Natural killer cell (primary cell): ENCODE results near the gene ARID2. TPM values are rescaled to one million over a fixed set of nuclear protein-coding genes. Genes with fewer than 3 reads are reported as not detected.
A peak's percentile ranks its signal among the peaks of the same experiment; 100 is the strongest.

ENCODE experiments used
- ATAC-seq, 3 donors: fragments of 150-1000 bp in 2 of 3; fragments of 200-7000 bp in 1 of 3; cut with Tn5 transposase; 1 replicate in 1 of 3; 2 replicates in 2 of 3; pipeline ENCODE4 v1.10.0; 2021; ENCODE audit warnings: mild to moderate bottlenecking in 2 of 3, moderate library complexity in 2 of 3
- DNase-seq, 2 donors: peaks; one replicate each; pipeline versions ENCODE4 v3.0.0 to v3.0.0-alpha.2; 2013 to 2021; ENCODE audit warnings: mixed read lengths in 1 of 2
- H3K27ac ChIP-seq: one replicate; pipeline ENCODE4 v1.5.1; 2013; ENCODE audit warnings: mild to moderate bottlenecking, low read length
- H3K27me3 ChIP-seq: one replicate; pipeline ENCODE4 v1.6.1; 2013; ENCODE audit warnings: low read length; ENCODE audit not compliant: control insufficient read depth, insufficient read depth
- H3K36me3 ChIP-seq: one replicate; pipeline ENCODE4 v1.6.1; 2013; ENCODE audit warnings: low read length; ENCODE audit not compliant: control insufficient read depth, insufficient read depth
- H3K4me1 ChIP-seq: one replicate; pipeline ENCODE4 v1.6.1; 2013; ENCODE audit warnings: low read length; ENCODE audit not compliant: control insufficient read depth, insufficient read depth
- H3K4me3 ChIP-seq: one replicate; pipeline ENCODE4 v1.5.1; 2013; ENCODE audit warnings: low read length
- H3K9me3 ChIP-seq: one replicate; pipeline ENCODE4 v1.6.1; 2013; ENCODE audit warnings: low read length; ENCODE audit not compliant: control insufficient read depth, insufficient read depth
- H3K27ac Mint-ChIP-seq, 2 donors: one replicate each; pipeline ENCODE4 v1.8.0; 2022; ENCODE audit warnings: mild to moderate bottlenecking in 2 of 2, mixed read lengths in 2 of 2, moderate library complexity in 1 of 2
- H3K27me3 Mint-ChIP-seq, 2 donors: one replicate each; pipeline ENCODE4 v1.8.0; 2022; ENCODE audit warnings: low read depth in 2 of 2, mixed read lengths in 2 of 2
- H3K36me3 Mint-ChIP-seq: one replicate; pipeline ENCODE4 v1.8.0; 2022; ENCODE audit warnings: mixed read lengths
- H3K4me1 Mint-ChIP-seq, 2 donors: one replicate each; pipeline ENCODE4 v1.8.0; 2022; ENCODE audit warnings: mixed read lengths in 2 of 2
- H3K4me3 Mint-ChIP-seq: one replicate; pipeline ENCODE4 v1.8.0; 2022; ENCODE audit warnings: mild to moderate bottlenecking, moderate library complexity, mixed read lengths
- H3K9me3 Mint-ChIP-seq, 2 donors: one replicate each; pipeline ENCODE4 v1.8.0; 2022; ENCODE audit warnings: mixed read lengths in 2 of 2
- WGBS: methylation state at CpG from one replicate; pipeline ENCODE4 v1.1.7; 2013; ENCODE audit warnings: missing lambda C conversion rate; ENCODE audit not compliant: insufficient coverage; 5-methylcytosine and 5-hydroxymethylcytosine counted together
- intact Hi-C: fragments of 100-400 bp; cut with micrococcal nuclease; formaldehyde crosslinking; loops from one replicate; pipeline ENCODE4 v1.14.2; 2022
- total RNA-seq, 4 donors: library from RNA; stranded (reverse); fragments of 120-200 nt in 1 of 4; gene quantifications; one replicate each; pipeline versions ENCODE4 v1.2.3 to v1.2.4, GENCODE V29; 2013 to 2022
- TF ChIP-seq, protein P1 (sequence below): fragments of 200-600 bp; IDR thresholded peaks from one replicate; pipeline ENCODE4 v1.8.0; 2022; ENCODE audit warnings: antibody characterized with exemption

Gene ARID2
- total RNA-seq, 3 donors from 2014 or later (not counting 1 experiment from before 2014, with no cell fraction given) = 75.2 to 95.7 (median 79.8) TPM

DNA sequence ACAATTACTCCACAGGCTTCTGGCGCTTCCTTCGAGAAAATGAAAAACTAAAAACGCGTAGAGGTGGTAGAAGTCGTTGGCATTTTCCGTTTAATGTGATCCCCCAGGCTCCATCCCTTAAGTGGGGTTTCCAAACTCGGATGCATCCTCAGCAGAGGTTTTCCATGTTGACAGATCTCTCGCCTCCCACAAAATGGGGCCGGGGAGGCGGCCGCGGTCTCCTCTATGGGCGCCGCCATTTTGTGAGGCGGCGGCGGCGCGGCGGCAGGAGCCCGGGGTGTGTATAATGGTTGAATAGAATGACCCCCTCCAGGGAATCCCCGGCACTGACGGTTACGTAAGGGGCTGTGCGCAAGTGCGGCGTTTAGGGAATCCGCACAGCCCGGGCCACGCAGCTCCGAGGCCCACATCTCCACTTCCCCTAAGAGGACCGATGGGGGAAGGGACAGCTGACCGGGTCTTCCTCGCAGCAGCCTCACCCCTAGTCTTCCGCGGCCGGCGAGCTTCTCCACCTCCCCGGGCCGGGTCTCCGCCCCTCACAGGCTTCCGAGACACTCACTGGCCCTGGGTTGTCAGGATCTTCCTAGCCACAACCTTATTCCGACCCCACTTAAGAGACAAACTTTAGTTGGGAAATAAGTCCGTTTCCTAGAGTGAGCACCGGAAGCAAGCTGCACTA, 2.1 kb upstream of the ARID2 start:
- TF ChIP-seq, protein P1, sequence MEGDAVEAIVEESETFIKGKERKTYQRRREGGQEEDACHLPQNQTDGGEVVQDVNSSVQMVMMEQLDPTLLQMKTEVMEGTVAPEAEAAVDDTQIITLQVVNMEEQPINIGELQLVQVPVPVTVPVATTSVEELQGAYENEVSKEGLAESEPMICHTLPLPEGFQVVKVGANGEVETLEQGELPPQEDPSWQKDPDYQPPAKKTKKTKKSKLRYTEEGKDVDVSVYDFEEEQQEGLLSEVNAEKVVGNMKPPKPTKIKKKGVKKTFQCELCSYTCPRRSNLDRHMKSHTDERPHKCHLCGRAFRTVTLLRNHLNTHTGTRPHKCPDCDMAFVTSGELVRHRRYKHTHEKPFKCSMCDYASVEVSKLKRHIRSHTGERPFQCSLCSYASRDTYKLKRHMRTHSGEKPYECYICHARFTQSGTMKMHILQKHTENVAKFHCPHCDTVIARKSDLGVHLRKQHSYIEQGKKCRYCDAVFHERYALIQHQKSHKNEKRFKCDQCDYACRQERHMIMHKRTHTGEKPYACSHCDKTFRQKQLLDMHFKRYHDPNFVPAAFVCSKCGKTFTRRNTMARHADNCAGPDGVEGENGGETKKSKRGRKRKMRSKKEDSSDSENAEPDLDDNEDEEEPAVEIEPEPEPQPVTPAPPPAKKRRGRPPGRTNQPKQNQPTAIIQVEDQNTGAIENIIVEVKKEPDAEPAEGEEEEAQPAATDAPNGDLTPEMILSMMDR = no peak
- Histone ChIP-seq H3K4me3 (peak overlapping the region; percentile 88), H3K27ac (peak overlapping the region; percentile 87), H3K4me1 (peaks cover 10% of the 10 kb centered on the region), H3K27me3 (no peaks in the 10 kb centered on the region), H3K9me3 (no peaks in the 10 kb centered on the region), H3K36me3 (no peaks in the 10 kb centered on the region)
- DNase-seq = peak; percentile 88 to 96
- peaks cover 6% of the 10 kb centered on the region for H3K36me3 Mint-ChIP-seq
- intact Hi-C loops = loop anchor here (2.0 to 5.0 kb wide), 6 partner anchors 151 to 645 kb away; partner anchors contain the start of genes ANO6, SCAF11, SLC38A1 and SLC38A2
- WGBS = under 1% methylated on average over 45 of the region's 45 CpGs
- no peaks in the 10 kb centered on the region for H3K27me3 Mint-ChIP-seq
- H3K4me3 Mint-ChIP-seq = peak overlapping the region; percentile 100
- ATAC-seq = peak; percentile 55 to 77 (median 65)
- H3K9me3 Mint-ChIP-seq = no peaks in the 10 kb centered on the region
- peak overlapping the region; percentile 100 for H3K27ac Mint-ChIP-seq
- H3K4me1 Mint-ChIP-seq = peaks cover 53 to 61% of the 10 kb centered on the region in 2 donors

DNA sequence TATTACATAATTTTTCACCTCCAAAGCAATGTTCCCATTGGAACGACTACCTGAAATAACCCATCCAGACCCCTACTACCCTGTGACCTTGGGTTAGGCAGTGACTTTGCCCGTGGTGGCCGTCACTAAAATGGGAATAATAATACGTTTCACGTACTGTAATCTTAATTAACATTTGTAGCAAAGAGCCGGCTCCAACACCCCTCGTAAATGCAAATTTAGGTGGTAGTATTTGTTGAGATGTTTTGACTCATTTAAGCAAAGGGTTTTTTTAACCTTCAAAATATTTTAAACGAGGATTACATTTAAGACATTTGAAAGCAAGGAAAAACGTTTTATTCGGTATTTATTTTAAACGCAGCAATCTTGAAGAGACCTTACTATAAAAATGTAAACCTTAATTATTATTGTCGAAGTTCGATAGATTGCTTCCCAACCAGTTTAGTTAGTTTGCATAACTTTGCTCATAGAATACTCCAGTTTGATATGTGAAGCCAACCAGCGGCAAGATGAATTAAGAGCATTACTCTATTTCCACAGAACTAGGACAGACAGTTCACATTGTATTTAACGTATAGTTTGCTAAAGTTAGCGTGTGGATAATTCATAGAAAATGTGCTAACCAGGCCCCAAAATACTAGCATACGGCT, 1.4 kb upstream of the ARID2 start:
- peaks cover 51 to 59% of the 10 kb centered on the region in 2 donors for H3K4me1 Mint-ChIP-seq
- peaks cover 6% of the 10 kb centered on the region for H3K36me3 Mint-ChIP-seq
- DNase-seq (no peak), ATAC-seq (no peak)
- TF ChIP-seq, protein P1 = no peak
- no peaks in the 10 kb centered on the region for H3K27me3 ChIP-seq
- H3K9me3 ChIP-seq = no peaks in the 10 kb centered on the region
- H3K27ac ChIP-seq = peak overlapping the region; percentile 87
- intact Hi-C loops = loop anchor here (1.0 to 5.0 kb wide), 7 partner anchors 58 to 644 kb away; partner anchors contain the start of genes ANO6, SCAF11, SLC38A1 and SLC38A2
- H3K27me3 Mint-ChIP-seq = no peaks in the 10 kb centered on the region
- H3K4me3 Mint-ChIP-seq = peak overlapping the region; percentile 100
- 0% methylated on average over 6 of the region's 17 CpGs for WGBS
- H3K9me3 Mint-ChIP-seq = no peaks in the 10 kb centered on the region
- H3K27ac Mint-ChIP-seq = peak overlapping the region; percentile 100
- peaks cover 10% of the 10 kb centered on the region for H3K4me1 ChIP-seq
- H3K4me3 ChIP-seq = peak overlapping the region; percentile 88
- H3K36me3 ChIP-seq = no peaks in the 10 kb centered on the region

DNA sequence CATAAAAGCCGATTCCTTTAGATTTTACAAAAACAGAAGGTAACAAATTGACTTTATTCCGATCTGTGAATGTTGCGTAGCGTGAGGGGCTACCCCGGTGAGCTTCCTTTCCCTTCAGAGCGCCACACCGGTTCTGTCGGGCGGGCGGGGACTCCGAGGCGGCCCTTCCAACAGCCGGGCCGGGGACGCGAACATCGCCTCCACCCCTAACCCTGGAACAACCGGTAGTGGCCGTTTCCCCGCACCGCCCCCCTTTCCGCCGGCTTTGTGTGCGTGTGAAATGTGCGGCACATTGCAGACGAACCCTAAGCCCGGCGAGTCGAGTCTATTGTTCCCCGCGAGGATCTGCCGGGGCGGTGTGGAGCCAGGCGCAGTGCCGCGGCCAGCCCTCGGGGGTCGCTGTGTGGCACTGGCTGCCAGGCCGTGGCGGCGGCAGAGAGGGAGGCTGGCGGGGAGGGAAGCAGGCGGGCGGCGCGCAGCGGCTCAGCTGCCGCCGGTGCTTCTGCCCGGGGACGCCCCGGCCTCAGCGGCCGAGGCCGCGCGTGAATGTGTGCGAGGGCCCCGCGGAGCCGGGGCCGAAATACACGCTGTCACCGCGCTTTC, 775 bp upstream of the ARID2 start:
- H3K27me3 ChIP-seq = no peaks in the 10 kb centered on the region
- intact Hi-C loops = loop anchor here (1.0 to 5.0 kb wide), 5 partner anchors 58 to 644 kb away; partner anchors contain the start of genes ANO6, SLC38A1 and SLC38A2
- H3K36me3 ChIP-seq = no peaks in the 10 kb centered on the region
- Mint-ChIP-seq H3K4me1 (peaks cover 50 to 61% of the 10 kb centered on the region in 2 donors), H3K27ac (peak overlapping the region; percentile 100), H3K27me3 (no peaks in the 10 kb centered on the region), H3K36me3 (peaks cover 6% of the 10 kb centered on the region), H3K4me3 (peak overlapping the region; percentile 100), H3K9me3 (no peaks in the 10 kb centered on the region)
- peak overlapping the region; percentile 88 for H3K4me3 ChIP-seq
- ATAC-seq (peak; percentile 67 to 89 (median 72)), DNase-seq (peak; percentile 96 to 98)
- H3K4me1 ChIP-seq = peaks cover 10% of the 10 kb centered on the region
- no peaks in the 10 kb centered on the region for H3K9me3 ChIP-seq
- TF ChIP-seq, protein P1 = peak; percentile 88
- WGBS = under 1% methylated on average over 65 of the region's 65 CpGs
- peak overlapping the region; percentile 96 for H3K27ac ChIP-seq
